Neuronal stem cell (in vitro differentiated cells): ENCODE data around the gene DOCK4.

ENCODE experiments used
- DNase-seq: peaks from one replicate; pipeline ENCODE4 v3.0.0-alpha.2; 2013; ENCODE audit warnings: low spot score
- H2AFZ ChIP-seq: one replicate; pipeline ENCODE4 v1.6.1; 2013; ENCODE audit warnings: mild to moderate bottlenecking, low read length, inconsistent platforms
- H2AK5ac ChIP-seq: 2 replicates; pipeline ENCODE4 v1.6.1; 2013; ENCODE audit warnings: low read depth, mild to moderate bottlenecking, inconsistent platforms, low read length, moderate library complexity, mixed read lengths
- H2BK120ac ChIP-seq: 2 replicates; pipeline ENCODE4 v1.6.1; 2013; ENCODE audit warnings: low read depth, mild to moderate bottlenecking, inconsistent platforms, low read length, moderate library complexity, mixed read lengths
- H2BK12ac ChIP-seq: one replicate; pipeline ENCODE4 v1.6.1; 2013; ENCODE audit warnings: low read length, inconsistent platforms
- H2BK15ac ChIP-seq: 2 replicates; pipeline ENCODE4 v1.6.1; 2013; ENCODE audit warnings: mild to moderate bottlenecking, low read length, inconsistent platforms, mixed read lengths
- H2BK5ac ChIP-seq: one replicate; pipeline ENCODE4 v1.6.1; 2013; ENCODE audit warnings: inconsistent platforms, mild to moderate bottlenecking, low read length, moderate library complexity
- H3K14ac ChIP-seq: one replicate; pipeline ENCODE4 v1.6.1; 2013; ENCODE audit warnings: low read length, inconsistent platforms
- H3K18ac ChIP-seq: 2 replicates; pipeline ENCODE4 v1.6.1; 2013; ENCODE audit warnings: low read length, inconsistent platforms
- H3K23ac ChIP-seq: 2 replicates; pipeline ENCODE4 v1.6.1; 2013; ENCODE audit warnings: low read depth, mild to moderate bottlenecking, mixed read lengths, low read length, inconsistent platforms; ENCODE audit not compliant: poor library complexity
- H3K27ac ChIP-seq: replicated peaks from 3 replicates; pipeline ENCODE4 v1.5.1; 2013; ENCODE audit warnings: low read length, inconsistent platforms
- H3K27me3 ChIP-seq, 3 experiments: 2 replicates each; pipeline ENCODE4 v1.6.1; 2013; ENCODE audit warnings: low read length in 3 of 3, mild to moderate bottlenecking in 2 of 3, inconsistent platforms in 1 of 3, low read depth in 1 of 3, mixed read lengths in 1 of 3, moderate library complexity in 1 of 3; ENCODE audit not compliant: control insufficient read depth in 3 of 3, insufficient read depth in 3 of 3
- H3K36me3 ChIP-seq, 2 donors: replicated peaks in 1 of 2; 2 replicates each; pipeline ENCODE4 v1.6.1; 2013; ENCODE audit warnings: low read length in 2 of 2; ENCODE audit not compliant: control insufficient read depth in 2 of 2, insufficient read depth in 2 of 2
- H3K4ac ChIP-seq: 2 replicates; pipeline ENCODE4 v1.6.1; 2013; ENCODE audit warnings: inconsistent platforms, mild to moderate bottlenecking, low read length, moderate library complexity
- H3K4me1 ChIP-seq, 2 donors: 1 replicate in 1 of 2; 2 replicates in 1 of 2; pipeline ENCODE4 v1.6.1; 2013; ENCODE audit warnings: low read length in 2 of 2, low read depth in 1 of 2; ENCODE audit not compliant: control insufficient read depth in 2 of 2, insufficient read depth in 1 of 2
- H3K4me2 ChIP-seq: one replicate; pipeline ENCODE4 v1.6.1; 2013; ENCODE audit warnings: mild to moderate bottlenecking, low read length, inconsistent platforms; ENCODE audit not compliant: insufficient read depth, poor library complexity, severe bottlenecking
- H3K4me3 ChIP-seq, 2 donors: 2 replicates each; pipeline ENCODE4 v1.5.1; 2013; ENCODE audit warnings: low read length in 2 of 2, mild to moderate bottlenecking in 2 of 2, inconsistent platforms in 1 of 2, moderate library complexity in 1 of 2
- H3K79me1 ChIP-seq: one replicate; pipeline ENCODE4 v1.6.1; 2013; ENCODE audit warnings: low read depth, mild to moderate bottlenecking, inconsistent platforms, low read length, moderate library complexity
- H3K9ac ChIP-seq: one replicate; pipeline ENCODE4 v1.6.1; 2013; ENCODE audit warnings: mild to moderate bottlenecking, low read depth, low read length, inconsistent platforms; ENCODE audit not compliant: poor library complexity
- H3K9me3 ChIP-seq, 2 donors: replicated peaks in 1 of 2; 2 replicates each; pipeline versions ENCODE3 to v1.6.1; 2013; ENCODE audit warnings: low read length in 2 of 2, mild to moderate bottlenecking in 2 of 2, inconsistent platforms in 1 of 2, low read depth in 1 of 2, mixed read lengths in 1 of 2, moderate library complexity in 1 of 2; ENCODE audit not compliant: control insufficient read depth in 2 of 2, insufficient read depth in 1 of 2
- H4K8ac ChIP-seq: one replicate; pipeline ENCODE4 v1.6.1; 2013; ENCODE audit warnings: low read depth, mild to moderate bottlenecking, inconsistent platforms, low read length, moderate library complexity
- H4K91ac ChIP-seq: one replicate; pipeline ENCODE4 v1.6.1; 2013; ENCODE audit warnings: low read length, low read depth, mild to moderate bottlenecking, inconsistent platforms; ENCODE audit not compliant: poor library complexity
- WGBS, 2 donors: extraction: QIAGEN DNeasy Blood & Tissue Kit; methylation state at CpG; one replicate each; pipeline ENCODE4 v1.1.7; 2013; ENCODE audit warnings: missing lambda C conversion rate in 2 of 2, mixed read lengths in 1 of 2; ENCODE audit not compliant: insufficient read length in 2 of 2, insufficient replicate concordance in 1 of 2; ENCODE audit errors: extremely low coverage in 2 of 2; 5-methylcytosine and 5-hydroxymethylcytosine counted together

The DOCK4 gene

DNA sequence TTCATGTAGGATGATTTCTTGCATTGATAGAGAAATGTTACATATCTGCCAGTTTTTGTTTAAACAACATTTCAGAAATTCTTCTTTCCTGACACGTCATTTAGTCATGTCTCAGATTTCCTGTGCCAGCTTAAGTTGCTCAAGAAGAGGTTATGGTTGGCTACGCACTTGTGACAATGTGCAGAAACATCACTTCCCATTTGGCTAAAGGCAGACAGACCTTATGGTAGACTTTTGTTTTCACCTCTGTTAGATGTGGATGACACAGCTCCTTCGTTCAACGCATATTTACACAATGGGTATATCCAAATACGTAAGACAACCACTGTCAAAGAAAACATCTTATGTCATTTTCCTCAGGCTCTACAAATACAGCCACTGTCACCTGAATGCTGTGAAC lies 125.8 kb downstream of the DOCK4 start:
- Histone ChIP-seq H4K8ac (no peak overlapping the region), H2BK15ac (no peak overlapping the region), H2BK12ac (no peak overlapping the region), H2AFZ (no peak overlapping the region), H3K4me2 (no peak overlapping the region), H3K23ac (no peak overlapping the region), H3K27me3 (no peaks in the 10 kb centered on the region), H3K36me3 (no peaks in the 10 kb centered on the region), H2BK5ac (no peak overlapping the region), H3K4ac (no peak overlapping the region), H3K4me1 (no peaks in the 10 kb centered on the region), H2BK120ac (no peak overlapping the region), H3K9ac (no peak overlapping the region), H2AK5ac (no peak overlapping the region), H3K79me1 (no peaks in the 10 kb centered on the region), H3K18ac (no peak overlapping the region), H3K14ac (no peak overlapping the region), H4K91ac (no peak overlapping the region), H3K27ac (no peak overlapping the region), H3K9me3 (no peaks in the 10 kb centered on the region), H3K4me3 (no peak overlapping the region)
- no CpG with 5 or more reads among the region's 5 CpGs for WGBS, 2 donors
- no peak for DNase-seq

DNA sequence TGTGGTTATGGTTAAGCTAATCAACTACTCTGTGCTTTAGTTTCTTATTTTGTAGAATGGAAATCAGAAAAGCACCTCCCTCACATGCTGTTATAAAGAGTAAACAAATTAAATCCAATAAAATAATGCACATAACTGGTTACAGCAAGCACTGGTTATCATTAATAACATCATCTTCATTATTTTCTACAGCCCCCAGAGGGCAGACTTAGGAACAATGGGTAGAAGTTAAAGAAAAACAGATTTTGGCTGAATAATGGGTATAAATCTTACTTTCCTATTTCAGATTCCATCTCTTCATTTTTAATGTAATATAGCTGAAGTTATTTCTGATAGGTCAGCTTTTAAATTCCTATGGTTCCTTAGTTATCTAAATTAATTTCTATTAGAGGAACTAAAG lies 126.5 kb downstream of the DOCK4 start:
- no peak overlapping the region for H3K14ac ChIP-seq
- no peak overlapping the region for H2BK120ac ChIP-seq
- H3K79me1 ChIP-seq: no peaks in the 10 kb centered on the region
- H2AK5ac ChIP-seq: no peak overlapping the region
- H2BK12ac ChIP-seq: no peak overlapping the region
- H2AFZ ChIP-seq: no peak overlapping the region
- no peaks in the 10 kb centered on the region for H3K36me3 ChIP-seq
- H4K91ac ChIP-seq: no peak overlapping the region
- no peak overlapping the region for H2BK15ac ChIP-seq
- no peak overlapping the region for H3K18ac ChIP-seq
- no peak overlapping the region for H2BK5ac ChIP-seq
- H3K27ac ChIP-seq: no peak overlapping the region
- H3K4me2 ChIP-seq: no peak overlapping the region
- no peak for DNase-seq
- no peak overlapping the region for H3K23ac ChIP-seq
- no peak overlapping the region for H4K8ac ChIP-seq
- no peaks in the 10 kb centered on the region for H3K27me3 ChIP-seq
- no peak overlapping the region for H3K4me3 ChIP-seq
- H3K4me1 ChIP-seq: no peaks in the 10 kb centered on the region
- H3K9ac ChIP-seq: no peak overlapping the region
- peaks cover 0 to 3% of the 10 kb centered on the region in 2 donors for H3K9me3 ChIP-seq
- H3K4ac ChIP-seq: no peak overlapping the region

DNA sequence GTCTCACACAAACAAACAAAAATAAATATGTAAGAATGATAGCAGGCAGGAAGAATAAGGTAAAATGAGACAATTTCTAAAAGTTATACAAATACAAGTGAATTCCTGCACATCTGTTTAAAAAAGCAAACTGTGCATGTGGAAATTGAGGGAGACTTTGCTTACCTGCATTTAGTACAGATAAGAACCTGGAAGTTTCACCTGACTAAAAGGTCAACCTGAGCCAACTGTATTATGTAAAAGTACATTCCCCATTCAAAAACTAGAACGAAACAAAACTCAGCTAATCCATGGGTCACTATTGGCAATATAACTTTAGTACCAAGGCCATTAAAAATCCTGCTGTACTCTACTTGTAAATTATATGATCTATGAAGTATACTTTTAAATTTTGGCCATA lies 127.1 kb downstream of the DOCK4 start:
- Histone ChIP-seq H3K27ac (no peak overlapping the region), H3K23ac (no peak overlapping the region), H3K79me1 (no peaks in the 10 kb centered on the region), H2BK5ac (no peak overlapping the region), H3K18ac (no peak overlapping the region), H3K4me1 (no peaks in the 10 kb centered on the region), H3K4me3 (no peak overlapping the region), H4K8ac (no peak overlapping the region), H2AFZ (no peak overlapping the region), H2BK15ac (no peak overlapping the region), H2AK5ac (no peak overlapping the region), H3K4ac (no peak overlapping the region), H3K14ac (no peak overlapping the region), H4K91ac (no peak overlapping the region), H3K36me3 (no peaks in the 10 kb centered on the region), H3K9ac (no peak overlapping the region), H3K27me3 (no peaks in the 10 kb centered on the region), H2BK12ac (no peak overlapping the region), H2BK120ac (no peak overlapping the region), H3K4me2 (no peak overlapping the region), H3K9me3 (peaks cover 2 to 8% of the 10 kb centered on the region in 2 donors)
- no CpG with 5 or more reads among the region's 1 CpG for WGBS, 2 donors
- no peak for DNase-seq

DNA sequence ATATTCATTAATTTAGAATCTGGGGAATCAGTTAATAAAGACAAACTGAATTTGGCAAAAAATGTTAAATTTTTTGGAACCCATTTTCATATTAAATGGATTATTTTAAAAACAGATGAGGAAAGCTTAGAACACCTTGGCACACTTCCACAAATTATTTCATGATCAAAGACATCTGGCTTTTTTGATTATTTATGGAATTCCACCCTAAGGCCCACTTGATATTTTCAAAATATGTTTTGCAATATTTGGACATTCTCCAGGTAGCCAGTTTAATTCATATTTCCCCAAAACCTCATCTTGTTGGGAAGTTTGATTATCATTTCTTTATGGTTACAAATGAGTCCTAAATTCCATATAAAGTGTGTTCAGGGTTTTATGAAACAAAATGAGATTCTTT lies 129.9 kb downstream of the DOCK4 start:
- no peak overlapping the region for H3K23ac ChIP-seq
- H2BK120ac ChIP-seq: no peak overlapping the region
- H4K91ac ChIP-seq: no peak overlapping the region
- H3K4me3 ChIP-seq: no peak overlapping the region
- no peaks in the 10 kb centered on the region for H3K4me1 ChIP-seq
- no peaks in the 10 kb centered on the region for H3K79me1 ChIP-seq
- H2AFZ ChIP-seq: no peak overlapping the region
- H3K27me3 ChIP-seq: no peaks in the 10 kb centered on the region
- H2BK12ac ChIP-seq: no peak overlapping the region
- H3K14ac ChIP-seq: no peak overlapping the region
- no peak overlapping the region for H2BK5ac ChIP-seq
- peaks cover 2 to 9% of the 10 kb centered on the region in 2 donors for H3K9me3 ChIP-seq
- DNase-seq: no peak
- no peak overlapping the region for H3K18ac ChIP-seq
- no peak overlapping the region for H3K27ac ChIP-seq
- no peak overlapping the region for H3K4ac ChIP-seq
- H2AK5ac ChIP-seq: no peak overlapping the region
- no peak overlapping the region for H4K8ac ChIP-seq
- no peak overlapping the region for H2BK15ac ChIP-seq
- no peak overlapping the region for H3K4me2 ChIP-seq
- no peak overlapping the region for H3K9ac ChIP-seq
- no peaks in the 10 kb centered on the region for H3K36me3 ChIP-seq
